SH-SY5Y (cell line): ENCODE measurements around the gene SPAG9.

Experiments
- GATA2 ChIP-seq: IDR thresholded peaks from 2 replicates; pipeline ENCODE4 v1.6.1; 2011; ENCODE audit warnings: mild to moderate bottlenecking, low read depth, low read length
- GATA3 ChIP-seq: IDR thresholded peaks from 2 replicates; pipeline ENCODE4 v1.6.1; 2011; ENCODE audit warnings: low read depth, mild to moderate bottlenecking, low read length, moderate library complexity

DNA sequence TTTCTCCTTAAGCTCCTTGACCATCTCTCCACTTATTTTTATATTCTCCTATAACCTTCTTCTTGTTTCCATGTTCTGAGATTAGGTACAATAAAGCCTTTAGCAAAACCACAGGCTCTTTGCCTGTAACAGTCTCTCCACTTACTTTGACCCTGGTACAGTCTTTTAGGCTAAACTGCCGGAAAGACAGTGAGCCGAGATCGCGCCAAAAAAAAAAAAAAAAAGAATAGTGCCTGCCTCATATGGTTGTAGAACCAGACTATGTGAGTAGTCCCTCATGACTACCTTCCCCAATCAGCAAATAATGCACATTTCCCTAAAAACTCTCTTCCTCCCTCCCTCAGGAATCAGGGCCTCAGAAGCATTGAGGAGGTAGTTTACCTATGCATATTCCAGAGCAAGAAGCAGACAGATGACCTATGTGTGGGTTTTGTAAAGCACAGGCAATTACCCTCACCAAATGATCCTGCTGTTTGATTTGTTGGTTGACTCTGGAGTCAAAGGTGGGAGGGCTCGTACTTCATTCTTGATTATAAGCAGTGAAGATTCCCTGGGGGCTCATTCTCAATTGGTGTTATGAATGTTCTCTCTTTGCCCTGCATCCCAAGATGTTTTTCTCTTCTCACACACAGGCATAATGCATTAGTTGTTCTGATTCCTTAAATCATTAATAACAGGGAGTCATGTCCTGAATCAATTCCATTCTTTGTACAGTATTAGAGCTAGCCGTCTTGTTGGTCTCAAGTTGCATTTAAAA lies 23.8 kb upstream of the SPAG9 start:
- TF ChIP-seq GATA2 = no peak
- no peak for TF ChIP-seq GATA3
